Peyer's patch (tissue), 4 donors: ENCODE data around the gene GJA4.

Experiments
- CTCF ChIP-seq, 6 experiments: fragments of 450-650 bp in 4 of 6; fragments of 200-600 bp in 2 of 6; sonication (generic) in 1 of 6; IDR thresholded peaks; one replicate each; pipeline ENCODE4 v1.5.1; 2017 to 2019; ENCODE audit warnings: antibody characterized with exemption in 6 of 6, mild to moderate bottlenecking in 3 of 6, moderate library complexity in 1 of 6
- POLR2A ChIP-seq, 2 donors: fragments of 450-650 bp; IDR thresholded peaks; one replicate each; pipeline ENCODE4 v1.5.1; 2017; ENCODE audit warnings: antibody characterized with exemption in 2 of 2, mild to moderate bottlenecking in 2 of 2, moderate library complexity in 2 of 2

GRCh38 chr1:34790985-34791384 lies 1.8 kb upstream of the GJA4 start:
- no peak for TF ChIP-seq CTCF (IDR thresholded peaks at IDR 0.05)
- no peak for TF ChIP-seq POLR2A (IDR thresholded peaks at IDR 0.05)
